NCI-H146 treated with DMSO at 0.1 percent for 48 hours (cell line): ENCODE measurements around the gene WNT2B.

Experiments
- DNase-seq: peaks from one replicate; lab custom pipeline; 2025; ENCODE audit not compliant: unreplicated experiment; lab: John Stamatoyannopoulos, UW

WNT2B gene

DNA sequence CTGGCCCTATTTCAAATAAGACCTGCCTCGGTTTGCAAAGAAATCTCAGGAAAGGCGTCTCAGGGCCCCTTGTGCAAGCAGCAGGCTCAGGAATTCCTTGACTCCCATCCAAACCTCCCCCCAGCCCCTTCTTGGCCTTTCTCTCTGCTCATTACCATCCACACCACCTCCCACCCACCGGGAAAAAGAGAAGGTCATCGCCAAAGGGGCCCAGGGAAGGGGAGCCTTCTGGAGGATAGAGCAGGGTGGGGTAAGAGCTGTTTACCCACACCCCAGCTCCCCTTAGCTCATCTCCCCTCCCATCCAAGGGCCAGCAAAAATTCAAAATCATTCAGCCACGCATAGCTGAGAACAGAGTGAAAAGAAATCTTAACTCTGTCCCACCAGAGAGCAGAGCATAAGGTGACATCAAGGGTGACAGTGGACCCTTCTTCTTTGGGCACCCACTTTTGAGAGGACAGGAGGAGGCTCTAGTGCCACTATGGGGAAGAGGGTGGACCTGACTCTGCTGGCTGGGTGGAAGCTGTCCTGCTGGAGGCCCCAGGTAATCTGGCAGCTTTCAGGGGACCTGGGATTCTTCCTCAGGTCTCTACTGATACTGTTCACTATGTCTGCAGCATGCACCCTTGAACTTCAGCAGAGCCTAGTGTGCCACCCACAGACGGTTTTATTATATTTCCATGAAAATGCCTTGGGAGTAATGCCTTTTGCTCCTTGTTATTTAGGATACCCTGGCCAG lies 3.9 kb upstream of the WNT2B start:
- DNase-seq = no peak

DNA sequence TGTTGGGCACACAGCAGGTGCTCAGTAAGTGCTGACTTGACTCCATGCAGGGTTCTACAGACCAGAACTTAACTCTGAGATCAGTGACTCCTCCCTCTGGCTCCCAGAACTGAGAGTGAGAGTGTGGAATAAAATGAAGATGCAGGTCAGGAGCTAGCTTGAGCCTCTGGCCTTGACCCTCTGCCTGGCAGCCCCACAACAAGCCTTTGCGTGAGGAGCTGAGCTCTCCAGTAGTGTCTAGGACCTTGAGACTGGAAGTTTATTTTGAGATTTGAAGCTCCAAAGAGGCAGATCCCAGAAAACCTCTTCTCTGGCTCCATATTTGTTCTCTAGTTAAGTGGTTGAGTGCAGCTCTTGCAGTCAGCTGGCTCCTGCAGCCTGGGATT lies 3.4 kb upstream of the WNT2B start:
- no peak for DNase-seq

DNA sequence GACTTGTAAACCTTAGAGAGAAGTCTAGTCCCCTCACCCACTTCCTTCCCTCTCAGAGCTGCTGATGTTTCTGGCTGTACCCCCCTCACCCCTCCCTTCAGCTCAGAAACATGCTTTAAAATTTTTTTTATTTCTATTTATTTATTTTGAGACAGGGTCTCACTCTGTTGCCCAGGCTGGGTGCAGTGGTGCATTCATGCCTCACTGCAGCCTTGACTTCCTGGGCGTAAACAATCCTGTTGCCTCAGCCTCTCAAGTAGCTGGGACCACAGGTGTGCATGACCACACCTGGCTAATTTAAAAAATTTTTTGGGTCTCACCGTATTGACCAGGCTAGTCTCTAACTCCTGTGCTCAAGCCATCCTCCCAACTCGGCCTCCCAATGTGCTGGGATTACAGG lies 2.9 kb upstream of the WNT2B start:
- DNase-seq = no peak

DNA sequence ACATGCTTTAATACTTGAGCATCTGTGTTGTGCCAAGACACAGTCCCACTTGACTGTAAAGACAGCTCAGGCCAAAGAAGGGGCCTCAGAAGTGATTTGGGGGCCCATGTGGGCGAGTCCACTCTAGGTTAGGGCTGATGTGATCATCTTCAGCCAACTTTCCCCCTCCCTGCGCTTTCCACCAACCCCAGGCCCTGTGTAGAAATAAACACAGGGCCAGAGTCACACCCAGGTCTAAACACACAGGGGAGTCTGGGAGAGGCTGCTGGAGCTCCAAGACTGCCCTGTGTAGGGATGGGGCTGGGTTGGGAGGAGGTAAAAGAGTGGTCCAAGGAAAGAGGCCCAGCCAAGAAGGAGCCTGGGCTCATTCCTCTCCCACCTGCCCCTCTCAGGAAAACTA lies 2.5 kb upstream of the WNT2B start:
- DNase-seq = no peak

DNA sequence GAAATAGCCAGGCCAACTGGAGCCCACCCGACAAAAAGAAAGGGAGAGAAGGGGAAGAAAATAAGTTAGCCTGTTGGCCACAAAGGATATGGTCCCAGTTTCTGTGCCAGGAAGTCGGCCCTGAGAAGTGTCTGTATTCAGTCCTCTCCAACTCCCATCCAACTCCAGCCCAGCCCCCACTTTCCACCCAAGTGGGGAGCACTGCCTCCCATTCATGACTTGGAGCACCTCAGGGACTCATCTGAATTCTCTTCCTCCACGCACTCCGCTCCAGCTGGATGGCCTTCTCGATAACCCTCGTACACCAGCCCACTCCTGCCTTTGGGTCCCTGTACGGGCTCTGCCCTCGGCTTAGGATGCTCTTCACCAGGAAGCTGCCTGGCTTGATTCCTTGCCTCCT lies 2.0 kb upstream of the WNT2B start:
- no peak for DNase-seq

DNA sequence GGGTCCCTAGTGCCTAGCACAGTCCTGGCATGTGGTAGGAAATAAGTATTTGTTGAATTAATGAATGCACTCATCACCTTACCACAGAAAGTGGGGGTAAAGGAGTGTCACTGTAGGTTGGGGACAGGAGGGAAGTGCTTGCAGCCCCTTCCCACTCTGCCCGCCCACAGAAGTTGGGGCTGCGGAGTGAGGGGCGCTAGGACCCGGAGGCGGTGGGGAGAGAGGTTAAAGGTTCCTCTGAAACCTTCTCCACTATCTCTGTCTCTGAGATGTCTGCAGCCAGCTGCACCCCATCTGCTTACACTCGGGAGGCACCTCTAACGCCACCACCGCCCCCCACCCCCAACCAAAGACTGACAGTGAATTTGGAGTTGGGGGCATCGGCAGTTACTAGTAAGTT lies 1.4 kb upstream of the WNT2B start:
- no peak for DNase-seq

DNA sequence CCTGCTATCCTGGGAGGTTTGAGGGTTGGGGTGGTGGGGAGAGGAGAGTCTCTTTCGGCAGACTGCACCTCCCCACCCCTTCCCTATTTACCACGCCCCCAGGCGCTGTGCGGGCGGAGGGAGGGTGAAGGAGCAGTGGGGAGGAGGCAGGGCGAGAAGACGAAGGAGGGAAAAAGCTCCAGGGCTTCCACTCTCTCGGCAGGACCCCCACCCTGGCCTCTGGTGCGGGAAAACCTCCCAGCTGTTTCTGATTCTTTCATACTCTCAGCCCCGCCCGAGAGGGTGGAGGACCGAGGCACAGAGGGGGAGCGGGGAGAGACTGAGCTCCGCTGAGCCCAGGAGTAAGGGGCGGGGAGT lies 866 bp upstream of the WNT2B start:
- no peak for DNase-seq

DNA sequence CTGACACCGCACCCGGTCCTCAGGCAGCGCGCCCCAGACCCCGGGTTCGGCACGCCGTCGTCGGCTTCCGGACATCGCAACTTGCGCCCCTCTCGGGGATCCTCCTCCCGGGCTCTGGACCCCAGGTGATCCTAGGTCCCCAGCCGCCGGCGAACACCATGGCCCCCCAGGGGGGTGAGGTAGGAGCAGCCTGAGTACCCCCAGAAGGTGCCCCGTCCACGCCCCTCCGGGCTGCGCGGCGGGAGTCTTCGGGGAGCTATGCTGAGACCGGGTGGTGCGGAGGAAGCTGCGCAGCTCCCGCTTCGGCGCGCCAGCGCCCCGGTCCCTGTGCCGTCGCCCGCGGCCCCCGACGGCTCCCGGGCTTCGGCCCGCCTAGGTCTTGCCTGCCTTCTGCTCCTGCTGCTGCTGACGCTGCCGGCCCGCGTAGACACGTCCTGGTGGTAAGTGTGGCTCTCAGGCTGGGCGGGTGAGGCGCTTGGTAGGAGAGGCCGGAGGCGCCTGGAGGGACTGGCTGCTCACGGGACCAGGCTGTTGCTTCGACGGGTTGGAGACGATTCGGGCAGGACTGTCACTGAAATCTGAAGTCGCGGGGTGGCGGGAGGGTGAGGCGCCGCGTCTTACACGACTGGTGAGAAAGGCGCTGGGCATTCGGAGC lies 367 bp downstream of the WNT2B start:
- DNase-seq = no peak

DNA sequence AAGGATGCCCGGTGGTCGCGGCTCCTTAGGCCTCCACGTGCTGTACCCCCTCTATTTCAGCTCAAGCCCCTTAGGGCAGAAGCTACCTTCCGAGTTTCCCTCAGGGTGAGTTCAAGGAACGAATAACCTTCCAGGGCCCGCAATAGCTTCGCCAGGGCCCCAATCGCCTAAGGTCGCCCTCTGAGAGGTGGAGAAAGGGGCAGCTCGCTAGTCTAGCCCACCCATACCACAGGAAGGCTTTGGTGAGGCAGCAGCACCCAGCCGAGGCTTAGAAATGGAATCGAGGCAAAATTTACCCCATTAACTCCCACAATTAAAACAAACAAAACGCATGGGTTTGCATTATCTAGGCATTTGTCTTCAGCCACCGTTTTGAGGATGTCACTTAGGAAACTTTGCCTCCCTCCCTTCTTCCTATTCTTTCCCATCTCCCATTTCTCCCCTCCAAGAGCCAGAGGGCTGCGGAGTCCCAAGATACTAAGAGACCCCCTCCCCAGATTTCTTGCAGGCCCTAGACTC lies 954 bp downstream of the WNT2B start:
- no peak for DNase-seq

DNA sequence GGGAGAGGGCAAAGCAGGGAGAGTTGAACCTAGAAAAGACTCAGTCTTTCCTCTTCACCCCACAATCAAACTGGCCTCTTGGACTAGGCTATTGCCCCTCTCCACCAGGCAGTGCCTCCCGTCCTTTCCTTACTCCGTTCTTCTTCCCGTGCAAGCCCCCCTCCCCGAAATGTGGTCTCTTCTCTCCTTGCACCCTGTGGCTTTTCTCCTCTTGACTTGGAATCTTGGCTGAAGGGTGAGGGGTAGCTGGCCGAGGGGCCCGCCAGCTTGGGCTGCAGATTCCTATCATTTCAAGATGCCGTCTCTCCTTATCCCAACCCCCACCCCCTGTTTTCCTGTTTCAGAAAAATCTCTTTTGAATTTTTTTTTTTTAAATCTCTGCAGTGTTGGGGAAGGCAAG lies 1.6 kb downstream of the WNT2B start:
- DNase-seq = no peak

DNA sequence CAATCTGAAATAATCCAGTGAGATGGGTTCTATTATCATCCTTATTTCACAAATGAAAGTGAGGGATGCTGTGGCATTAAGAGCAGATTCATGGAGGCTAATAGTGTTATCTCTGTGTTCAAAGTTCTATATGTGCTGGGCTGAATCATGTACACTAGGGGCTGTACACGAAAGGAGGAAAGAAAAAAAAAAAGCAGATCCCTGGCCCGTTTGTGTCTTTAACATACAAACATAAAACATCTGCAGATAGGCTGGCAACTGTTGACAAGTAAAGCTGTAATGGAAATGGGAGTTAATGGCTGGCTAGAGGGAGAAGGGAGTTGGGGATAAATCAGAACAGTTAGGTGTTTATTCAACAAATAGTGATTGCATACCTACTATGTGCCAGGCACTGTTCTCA lies 3.1 kb downstream of the WNT2B start:
- no peak for DNase-seq

DNA sequence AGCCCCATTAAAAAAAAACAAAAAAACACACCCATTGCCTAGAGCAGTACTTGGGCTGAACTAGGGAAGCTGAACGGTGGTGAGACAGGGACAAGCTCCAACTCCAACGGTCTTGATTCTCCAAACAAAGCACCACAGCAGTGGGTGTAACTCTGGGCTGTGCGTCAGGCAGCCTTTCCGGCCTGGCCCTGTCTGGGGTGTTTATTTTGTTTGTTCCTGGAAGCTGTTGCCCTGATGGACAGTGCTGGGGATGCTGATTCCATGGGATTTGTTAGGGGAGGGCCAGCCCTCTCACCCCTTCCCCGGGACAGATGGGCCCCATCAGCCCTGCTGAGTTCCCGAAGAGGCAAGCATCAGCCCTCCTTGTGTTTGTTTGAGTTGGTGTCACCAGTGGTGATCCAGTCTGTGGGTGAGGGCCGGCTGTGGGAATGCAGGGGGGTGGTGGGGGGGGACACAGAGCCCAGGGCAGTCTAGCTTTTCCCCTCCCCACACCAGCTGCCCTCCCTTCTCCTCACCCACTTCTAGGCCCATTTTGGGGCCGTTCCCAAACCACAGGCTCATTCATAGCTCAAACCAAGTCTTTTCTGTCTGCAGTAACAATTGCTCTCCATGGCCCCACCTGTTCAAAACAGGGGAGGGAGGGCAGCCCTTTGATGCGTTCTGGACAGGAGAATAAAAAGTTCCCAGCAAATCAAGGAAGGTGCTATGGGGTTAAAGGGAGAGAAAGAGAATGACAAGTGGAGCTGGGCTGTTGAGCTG lies 4.5 kb downstream of the WNT2B start:
- DNase-seq = no peak

DNA sequence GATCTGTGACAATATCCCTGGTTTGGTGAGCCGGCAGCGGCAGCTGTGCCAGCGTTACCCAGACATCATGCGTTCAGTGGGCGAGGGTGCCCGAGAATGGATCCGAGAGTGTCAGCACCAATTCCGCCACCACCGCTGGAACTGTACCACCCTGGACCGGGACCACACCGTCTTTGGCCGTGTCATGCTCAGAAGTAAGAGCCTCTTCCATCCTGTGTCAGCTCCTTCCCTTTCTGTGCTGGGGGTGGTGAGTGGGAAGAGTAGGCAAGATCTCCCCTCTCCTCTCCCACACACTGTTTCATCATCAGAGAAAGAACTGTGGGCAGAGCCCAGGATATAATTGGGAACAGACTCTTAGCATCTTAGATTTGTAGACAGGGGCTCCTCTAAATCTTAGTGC lies 6.1 kb downstream of the WNT2B start:
- no peak for DNase-seq

DNA sequence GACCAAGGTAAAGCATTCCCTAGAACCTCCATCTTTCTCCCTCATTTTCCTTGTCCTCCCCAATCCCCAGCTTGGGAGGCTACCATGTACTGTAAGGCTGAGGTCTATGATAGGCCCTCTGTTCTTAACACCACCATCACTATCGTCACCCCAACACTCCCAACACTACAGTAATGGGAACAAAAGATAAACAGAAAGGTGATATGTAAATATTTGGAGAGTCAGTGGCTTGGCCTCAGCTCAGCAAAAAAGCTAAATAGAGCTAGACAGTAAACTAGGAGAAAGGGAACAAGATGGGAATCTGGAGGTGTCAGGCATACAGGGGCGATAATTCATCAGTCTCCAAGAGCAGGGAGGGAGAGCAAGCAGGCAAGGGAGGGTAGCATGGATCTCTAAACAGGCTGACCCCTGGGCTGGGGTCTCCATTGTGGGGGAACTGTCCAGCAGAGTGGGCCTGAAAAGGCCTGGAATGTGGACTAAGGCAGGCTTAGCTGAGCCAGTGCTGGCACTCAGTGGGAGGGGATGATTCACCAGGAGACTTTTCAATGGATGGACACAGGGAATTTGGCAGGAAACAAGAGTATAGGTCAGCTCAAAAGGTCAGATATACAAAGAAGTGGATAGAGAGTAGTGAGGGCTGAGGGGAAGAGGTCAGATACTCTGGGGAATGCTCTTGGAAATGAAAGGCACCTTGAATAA lies 6.7 kb downstream of the WNT2B start:
- no peak for DNase-seq

DNA sequence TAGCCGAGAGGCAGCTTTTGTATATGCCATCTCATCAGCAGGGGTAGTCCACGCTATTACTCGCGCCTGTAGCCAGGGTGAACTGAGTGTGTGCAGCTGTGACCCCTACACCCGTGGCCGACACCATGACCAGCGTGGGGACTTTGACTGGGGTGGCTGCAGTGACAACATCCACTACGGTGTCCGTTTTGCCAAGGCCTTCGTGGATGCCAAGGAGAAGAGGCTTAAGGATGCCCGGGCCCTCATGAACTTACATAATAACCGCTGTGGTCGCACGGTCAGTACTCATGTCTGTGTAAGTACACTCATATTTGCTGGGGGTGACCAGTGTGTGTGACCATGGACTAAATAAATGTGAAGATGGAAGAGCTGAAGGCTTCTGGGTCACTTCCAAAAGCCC lies 7.4 kb downstream of the WNT2B start:
- no peak for DNase-seq

DNA sequence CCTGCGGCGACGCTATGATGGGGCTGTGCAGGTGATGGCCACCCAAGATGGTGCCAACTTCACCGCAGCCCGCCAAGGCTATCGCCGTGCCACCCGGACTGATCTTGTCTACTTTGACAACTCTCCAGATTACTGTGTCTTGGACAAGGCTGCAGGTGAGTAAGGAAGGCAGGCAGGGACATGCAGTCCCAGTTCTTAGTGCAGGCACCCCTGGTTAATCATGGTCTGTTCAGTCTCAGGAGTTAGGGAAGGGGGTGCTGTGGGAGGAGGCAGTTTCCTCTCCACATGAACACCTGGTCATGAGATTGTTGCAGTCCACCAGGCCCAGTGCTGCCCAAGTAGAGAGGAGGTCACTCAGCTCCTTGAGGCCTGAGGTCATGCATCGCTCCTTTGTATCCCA lies 8.5 kb downstream of the WNT2B start:
- DNase-seq = no peak

DNA sequence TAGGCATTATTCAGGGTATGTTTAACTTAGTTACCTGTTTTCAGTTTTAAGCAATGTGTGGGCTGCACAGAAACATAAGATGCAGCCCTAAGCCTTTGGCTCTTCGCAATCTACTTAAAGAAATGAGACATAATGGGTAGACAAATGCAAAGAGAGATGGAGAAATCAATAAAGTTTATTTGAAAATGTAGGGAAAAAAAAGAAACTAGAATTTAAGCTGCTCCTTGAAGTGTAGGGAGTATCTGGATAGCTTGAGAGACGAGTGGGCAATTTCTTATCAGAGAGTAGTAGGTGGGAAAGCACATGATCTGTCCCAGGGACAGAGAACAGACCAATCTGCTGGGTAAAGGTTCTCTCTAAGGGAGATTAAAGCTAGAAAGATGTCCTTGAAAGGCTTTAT lies 8.9 kb downstream of the WNT2B start:
- no peak for DNase-seq

DNA sequence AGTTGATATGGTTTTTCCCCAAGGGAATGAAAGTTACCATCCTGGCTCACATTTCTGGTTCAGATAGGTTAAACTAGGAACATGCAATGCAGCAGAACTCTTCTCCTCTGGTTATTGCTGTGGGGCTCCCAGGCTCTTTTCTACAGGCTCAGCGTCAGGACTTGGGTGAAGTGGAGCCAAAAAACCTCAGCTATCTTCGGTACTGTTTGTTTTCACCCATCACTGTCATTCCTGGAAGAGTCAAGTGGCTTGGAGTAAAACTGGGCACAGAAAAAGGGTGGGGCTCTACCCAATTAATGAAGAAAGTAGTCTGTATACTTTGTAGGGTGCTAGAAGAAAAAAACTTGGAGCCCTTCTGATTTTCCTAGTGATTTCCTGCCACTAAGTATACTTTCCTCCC lies 9.4 kb downstream of the WNT2B start:
- no peak for DNase-seq

DNA sequence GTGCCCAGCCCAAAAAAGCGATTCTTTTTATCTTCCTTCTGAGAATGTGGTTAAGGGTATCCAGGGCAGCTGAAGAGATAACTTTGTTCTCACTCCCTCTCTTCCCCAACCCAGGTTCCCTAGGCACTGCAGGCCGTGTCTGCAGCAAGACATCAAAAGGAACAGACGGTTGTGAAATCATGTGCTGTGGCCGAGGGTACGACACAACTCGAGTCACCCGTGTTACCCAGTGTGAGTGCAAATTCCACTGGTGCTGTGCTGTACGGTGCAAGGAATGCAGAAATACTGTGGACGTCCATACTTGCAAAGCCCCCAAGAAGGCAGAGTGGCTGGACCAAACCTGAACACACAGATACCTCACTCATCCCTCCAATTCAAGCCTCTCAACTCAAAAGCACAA lies 11.4 kb downstream of the WNT2B start:
- DNase-seq = no peak

DNA sequence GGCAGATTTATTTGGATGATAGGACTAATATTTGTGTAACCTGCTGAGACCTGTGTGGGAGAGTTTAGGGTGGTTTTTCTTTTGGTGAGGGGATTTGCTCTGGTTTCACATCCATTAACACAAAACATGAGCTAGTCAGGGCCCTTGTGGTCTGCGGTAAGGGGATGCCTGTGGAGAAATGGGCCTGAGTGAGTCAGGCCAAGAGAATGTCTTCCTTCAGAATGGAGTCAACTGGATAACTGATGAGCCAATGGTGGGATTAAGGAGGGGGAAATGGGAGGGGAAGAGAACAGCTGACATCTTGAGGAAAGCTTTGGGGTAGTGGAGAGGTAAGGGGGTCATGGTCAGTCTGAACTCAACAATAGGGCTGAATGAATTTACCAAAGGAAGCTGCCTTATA lies 13.9 kb downstream of the WNT2B start:
- no peak for DNase-seq

DNA sequence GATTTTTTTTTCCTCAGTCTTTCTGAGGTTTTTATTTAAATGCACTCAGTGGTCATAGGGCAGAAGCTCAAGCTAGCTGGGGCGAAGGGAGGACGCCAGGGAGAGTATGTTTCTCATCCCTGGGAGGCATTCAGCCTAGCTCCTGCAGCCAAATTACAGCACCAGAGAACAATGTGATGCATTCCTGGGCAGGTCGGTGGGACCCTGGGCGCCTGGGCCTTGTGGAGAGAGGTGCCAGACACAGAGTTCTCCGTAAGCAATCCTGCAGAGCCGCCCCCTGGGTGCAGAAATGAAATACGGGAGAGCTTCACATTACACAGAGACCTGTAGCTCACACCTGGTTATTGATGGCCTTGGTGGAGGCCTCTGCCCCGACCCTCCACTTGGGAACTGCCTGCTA lies 15.5 kb downstream of the WNT2B start:
- DNase-seq = no peak

DNA sequence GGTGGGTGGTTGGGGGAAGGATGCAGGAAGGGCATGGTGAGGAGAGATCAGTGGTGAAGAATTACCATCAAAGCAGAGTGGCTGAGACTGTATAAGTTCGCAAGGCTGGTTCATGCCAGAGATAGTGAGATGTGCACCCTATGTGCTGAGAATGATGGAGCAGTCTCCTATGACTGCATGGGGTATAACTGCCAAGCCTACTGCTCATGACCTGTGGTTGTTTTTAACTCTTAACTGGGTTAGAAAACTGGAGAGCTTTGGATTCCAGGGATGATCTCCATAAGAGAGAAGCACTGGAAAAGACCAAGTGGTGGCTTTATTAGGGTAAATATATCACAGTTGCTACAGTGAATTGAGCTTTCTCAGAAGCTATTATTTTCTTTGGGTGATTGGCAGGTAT lies 16.2 kb downstream of the WNT2B start:
- DNase-seq = no peak
